AG09309 (cell line): ENCODE measurements around the gene SLC12A8.

ENCODE experiments used
- DNase-seq: peaks from one replicate; pipeline ENCODE4 v3.0.0-alpha.2; 2010; ENCODE audit warnings: low read depth
- H3K4me3 ChIP-seq: 2 replicates; pipeline ENCODE4 v1.5.1; 2011; ENCODE audit warnings: mild to moderate bottlenecking, low read depth, low read length, moderate library complexity; ENCODE audit not compliant: control insufficient read depth
- TF ChIP-seq, protein P1 (sequence below): IDR thresholded peaks from 2 replicates; pipeline ENCODE4 v1.5.1; 2011; ENCODE audit warnings: mild to moderate bottlenecking, low read depth, low read length, inconsistent platforms; ENCODE audit not compliant: insufficient read depth, control insufficient read depth; ENCODE audit errors: missing control alignments

SLC12A8 gene

GRCh38 chr3:125234831-125235230 is 22.3 kb upstream of the SLC12A8 start:
- TF ChIP-seq, protein P1, sequence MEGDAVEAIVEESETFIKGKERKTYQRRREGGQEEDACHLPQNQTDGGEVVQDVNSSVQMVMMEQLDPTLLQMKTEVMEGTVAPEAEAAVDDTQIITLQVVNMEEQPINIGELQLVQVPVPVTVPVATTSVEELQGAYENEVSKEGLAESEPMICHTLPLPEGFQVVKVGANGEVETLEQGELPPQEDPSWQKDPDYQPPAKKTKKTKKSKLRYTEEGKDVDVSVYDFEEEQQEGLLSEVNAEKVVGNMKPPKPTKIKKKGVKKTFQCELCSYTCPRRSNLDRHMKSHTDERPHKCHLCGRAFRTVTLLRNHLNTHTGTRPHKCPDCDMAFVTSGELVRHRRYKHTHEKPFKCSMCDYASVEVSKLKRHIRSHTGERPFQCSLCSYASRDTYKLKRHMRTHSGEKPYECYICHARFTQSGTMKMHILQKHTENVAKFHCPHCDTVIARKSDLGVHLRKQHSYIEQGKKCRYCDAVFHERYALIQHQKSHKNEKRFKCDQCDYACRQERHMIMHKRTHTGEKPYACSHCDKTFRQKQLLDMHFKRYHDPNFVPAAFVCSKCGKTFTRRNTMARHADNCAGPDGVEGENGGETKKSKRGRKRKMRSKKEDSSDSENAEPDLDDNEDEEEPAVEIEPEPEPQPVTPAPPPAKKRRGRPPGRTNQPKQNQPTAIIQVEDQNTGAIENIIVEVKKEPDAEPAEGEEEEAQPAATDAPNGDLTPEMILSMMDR = no peak
- DNase-seq = no peak
- H3K4me3 ChIP-seq = no peak overlapping the region

DNA sequence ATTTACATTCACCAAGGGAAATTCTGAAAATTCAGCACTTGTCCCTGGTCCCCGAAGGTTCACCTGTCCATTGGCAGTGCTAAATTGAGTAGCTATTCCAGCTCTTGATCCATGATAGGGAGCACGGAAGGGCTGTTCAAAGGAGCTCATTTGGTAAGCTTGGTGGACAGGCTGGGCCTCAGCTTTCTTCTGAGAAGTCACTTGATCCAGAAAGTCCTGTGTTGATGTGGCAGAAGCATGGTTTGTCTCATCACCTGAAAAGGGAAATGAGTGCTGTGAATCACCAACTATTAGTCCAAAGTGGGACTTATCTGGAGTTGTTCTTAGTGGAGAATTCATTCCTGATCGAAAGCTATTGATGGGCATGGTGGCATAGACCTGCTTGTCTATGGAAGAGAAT is 19.9 kb upstream of the SLC12A8 start:
- TF ChIP-seq, protein P1 = no peak
- no peak for DNase-seq
- H3K4me3 ChIP-seq = no peak overlapping the region

DNA sequence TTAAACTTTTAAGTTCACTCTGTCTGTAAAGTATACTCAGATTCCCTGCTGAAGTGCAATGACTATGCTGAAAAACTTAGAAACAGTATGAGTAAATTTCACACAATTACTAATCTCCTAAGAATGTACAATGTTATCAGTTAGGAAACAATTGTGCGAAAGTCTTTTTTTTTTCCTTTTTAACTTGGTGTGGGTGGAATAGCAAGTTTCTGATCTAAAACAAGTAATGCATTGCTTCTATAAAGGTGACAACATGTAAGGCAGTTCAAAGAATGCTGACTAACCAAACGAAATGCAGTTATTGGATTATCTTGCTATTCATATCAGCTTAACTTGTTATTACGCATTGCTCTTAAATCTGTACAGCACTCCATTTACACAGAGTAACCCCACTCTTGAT is 19.3 kb upstream of the SLC12A8 start:
- no peak overlapping the region for H3K4me3 ChIP-seq
- DNase-seq = no peak
- TF ChIP-seq, protein P1 = no peak

DNA sequence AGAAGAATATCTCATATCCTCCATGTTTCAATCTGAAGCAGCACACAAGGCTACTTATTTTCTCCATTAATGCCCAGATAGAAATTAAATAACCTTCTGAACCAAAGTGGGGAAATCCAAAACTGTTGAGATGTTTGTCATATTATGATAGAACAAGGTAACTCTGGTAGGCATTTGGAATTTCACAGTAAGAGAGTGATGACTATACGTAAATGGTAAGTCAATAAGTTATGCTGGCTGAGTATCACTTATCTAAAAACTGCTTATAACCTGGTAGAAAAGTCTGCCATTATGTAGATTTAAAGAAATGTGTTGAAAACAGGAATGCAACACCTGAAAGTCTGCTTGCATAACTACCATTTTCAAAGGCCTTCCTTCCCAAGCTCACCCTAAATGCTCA is 17.2 kb upstream of the SLC12A8 start:
- no peak for DNase-seq
- TF ChIP-seq, protein P1 = no peak

GRCh38 chr3:125229168-125229567 is 16.6 kb upstream of the SLC12A8 start:
- no peak for DNase-seq
- TF ChIP-seq, protein P1 = no peak
- H3K4me3 ChIP-seq = no peak overlapping the region

More for the DNA sequence above, 17.2 kb upstream of the SLC12A8 start:
- H3K4me3 ChIP-seq = no peak overlapping the region

GRCh38 chr3:125221831-125222230 is 9.3 kb upstream of the SLC12A8 start:
- TF ChIP-seq, protein P1 = no peak
- DNase-seq = no peak

More at GRCh38 chr3:125221831-125222230, 9.3 kb upstream of the SLC12A8 start:
- no peak overlapping the region for H3K4me3 ChIP-seq
